HG02973 (cell line): ENCODE measurements around the gene GOPC.

Experiments used
- ATAC-seq: cut with Tn5 transposase; IDR thresholded peaks from one replicate; pipeline ENCODE4 v1.9.1; 2021; ENCODE audit warnings: moderate library complexity; ENCODE audit not compliant: unreplicated experiment

Gene GOPC

DNA sequence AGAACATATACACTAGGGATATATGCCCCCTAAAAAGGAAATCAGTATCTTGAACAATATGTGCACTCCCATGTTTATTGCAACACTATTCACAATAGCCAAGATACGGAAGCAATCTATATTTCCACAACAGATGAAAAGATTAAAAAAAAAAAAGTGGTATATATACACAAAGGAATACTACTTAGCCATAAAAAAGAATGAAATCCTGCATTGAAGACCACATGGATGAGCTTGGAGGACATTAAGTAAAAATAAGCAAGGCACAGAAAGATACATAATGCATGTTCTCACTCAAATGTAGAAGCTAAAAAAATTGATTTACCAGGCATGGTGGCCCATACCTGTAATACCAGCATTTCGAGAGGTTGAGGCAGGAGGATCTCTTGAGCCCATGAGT is 4.6 kb downstream of the GOPC start:
- ATAC-seq = no peak

DNA sequence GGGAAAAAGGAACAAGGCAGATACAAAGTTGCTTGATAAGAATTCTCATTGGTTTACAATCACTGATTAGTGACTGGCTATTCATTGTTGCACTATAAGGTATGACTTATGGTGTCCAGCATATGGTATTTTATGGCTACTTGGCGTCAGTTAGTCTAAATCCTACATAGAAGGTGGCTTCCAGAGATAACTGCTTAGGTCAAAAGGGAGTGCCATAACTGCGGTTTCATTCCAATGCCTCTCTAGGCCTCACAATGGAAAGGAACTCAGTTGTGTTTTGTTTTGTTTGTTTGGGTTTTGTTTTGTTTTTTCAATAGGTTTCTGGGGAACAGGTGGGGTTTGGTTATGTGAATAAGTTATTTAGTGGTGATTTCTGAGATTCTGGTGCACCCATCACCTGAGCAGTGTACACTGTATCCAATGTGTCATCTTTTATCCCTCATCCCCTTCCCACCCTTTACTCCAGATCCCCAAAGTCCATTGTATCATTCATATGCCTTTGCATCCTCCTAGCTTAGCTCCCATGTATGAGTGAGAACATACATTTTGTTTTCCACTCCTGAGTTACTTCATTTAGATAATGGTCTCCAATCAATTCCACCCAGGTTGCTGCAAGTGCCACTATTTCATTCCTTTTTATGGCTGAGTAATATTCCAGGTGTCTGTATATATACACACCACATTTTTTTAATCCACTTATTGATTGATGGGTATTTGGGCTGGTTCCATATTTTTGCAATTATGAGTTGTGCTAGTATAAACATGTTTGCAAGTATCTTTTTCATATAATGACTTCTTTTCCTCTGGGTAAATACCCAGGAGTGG is 7.0 kb downstream of the GOPC start:
- no peak for ATAC-seq

DNA sequence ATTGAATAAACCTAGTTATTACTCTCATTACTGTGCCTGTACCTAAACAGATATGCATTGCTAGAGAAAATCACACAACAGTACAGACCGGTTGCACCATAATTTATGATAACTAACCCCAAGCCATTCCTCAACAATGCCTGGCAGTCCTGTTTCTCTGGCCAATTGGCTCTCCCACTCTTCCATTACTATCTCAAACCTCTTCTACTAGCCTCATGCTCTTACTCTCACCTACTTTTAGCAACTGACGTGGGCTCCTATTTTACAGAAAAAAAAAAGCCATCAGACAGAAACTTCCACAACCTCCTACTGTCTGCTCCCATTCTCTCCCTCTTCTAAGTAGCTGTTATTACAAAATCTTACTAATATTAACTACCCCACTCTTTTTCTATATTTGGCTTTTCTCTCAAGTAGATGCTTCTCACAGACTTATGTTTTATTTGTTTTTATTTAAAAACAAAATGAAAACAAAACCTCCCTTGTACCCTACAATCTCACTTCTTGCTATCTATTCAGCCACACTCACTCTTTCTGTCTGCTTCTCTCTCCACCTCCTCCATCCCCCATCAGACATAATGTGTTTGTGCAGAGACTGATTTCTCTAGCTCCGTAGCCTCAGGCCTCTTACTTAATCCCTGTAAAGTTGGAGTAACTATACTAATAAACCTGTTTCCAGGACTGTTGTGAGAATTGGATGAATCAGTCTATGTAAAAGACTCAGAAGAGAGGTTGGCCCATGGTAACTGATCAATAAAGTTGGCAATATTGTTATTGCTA is 9.1 kb downstream of the GOPC start:
- no peak for ATAC-seq

DNA sequence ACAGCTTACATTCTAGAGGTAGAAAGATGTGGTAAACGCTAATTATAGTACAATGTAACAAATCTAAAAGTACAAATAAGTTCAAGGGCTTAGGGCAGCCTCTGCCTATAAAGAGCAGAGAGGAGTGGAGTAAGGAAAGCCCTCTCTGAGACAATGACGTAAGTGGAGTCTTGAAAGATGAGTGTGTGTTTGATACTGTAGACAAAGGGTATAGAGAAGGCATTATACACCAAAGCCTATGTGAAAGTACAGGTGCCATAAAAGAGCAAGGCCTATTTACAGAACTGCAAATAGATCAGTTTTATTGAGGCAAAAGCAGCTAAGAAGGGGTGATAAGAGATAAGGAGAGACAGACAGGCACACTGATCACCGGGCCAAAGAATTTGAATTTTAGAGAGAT is 10.9 kb downstream of the GOPC start:
- no peak for ATAC-seq

- ATAC-seq = no peak
Measured at GRCh38 chr6:117590447-117590846, 11.9 kb downstream of the GOPC start.

GRCh38 chr6:117585647-117586046 is 16.7 kb downstream of the GOPC start:
- no peak for ATAC-seq

- no peak for ATAC-seq
Measured at GRCh38 chr6:117574198-117574597, 28.1 kb downstream of the GOPC start.

DNA sequence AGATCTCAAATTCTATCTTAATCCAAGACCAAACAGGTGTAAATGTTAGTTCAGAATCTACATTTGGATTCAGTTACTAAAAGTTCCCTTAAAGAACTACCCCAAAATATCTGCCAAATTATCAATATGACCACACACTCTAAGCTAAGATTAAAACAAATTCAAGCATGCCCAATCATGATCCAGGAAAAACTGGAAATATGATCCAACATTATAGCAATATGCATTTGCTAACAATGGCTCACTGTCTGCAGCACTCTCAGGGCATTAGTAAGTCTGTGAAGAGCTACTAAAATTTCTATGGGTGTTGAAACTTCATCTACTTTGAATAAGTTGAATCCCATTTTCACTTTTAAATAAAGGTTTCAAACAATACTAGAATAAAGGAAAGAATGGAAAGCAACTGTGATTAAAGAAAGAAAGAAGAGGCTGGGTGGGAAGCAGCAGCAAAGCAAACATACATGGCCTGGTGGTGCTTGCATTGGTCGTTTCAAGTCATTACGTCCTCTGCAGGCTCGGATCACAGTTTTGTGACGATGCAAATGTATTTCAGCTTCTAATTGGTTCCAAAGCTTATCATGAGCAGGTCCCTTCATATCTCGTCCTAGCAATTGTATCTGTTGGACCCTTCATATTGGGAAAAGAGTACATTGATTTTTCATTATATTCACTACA is 29.2 kb downstream of the GOPC start:
- ATAC-seq = no peak

DNA sequence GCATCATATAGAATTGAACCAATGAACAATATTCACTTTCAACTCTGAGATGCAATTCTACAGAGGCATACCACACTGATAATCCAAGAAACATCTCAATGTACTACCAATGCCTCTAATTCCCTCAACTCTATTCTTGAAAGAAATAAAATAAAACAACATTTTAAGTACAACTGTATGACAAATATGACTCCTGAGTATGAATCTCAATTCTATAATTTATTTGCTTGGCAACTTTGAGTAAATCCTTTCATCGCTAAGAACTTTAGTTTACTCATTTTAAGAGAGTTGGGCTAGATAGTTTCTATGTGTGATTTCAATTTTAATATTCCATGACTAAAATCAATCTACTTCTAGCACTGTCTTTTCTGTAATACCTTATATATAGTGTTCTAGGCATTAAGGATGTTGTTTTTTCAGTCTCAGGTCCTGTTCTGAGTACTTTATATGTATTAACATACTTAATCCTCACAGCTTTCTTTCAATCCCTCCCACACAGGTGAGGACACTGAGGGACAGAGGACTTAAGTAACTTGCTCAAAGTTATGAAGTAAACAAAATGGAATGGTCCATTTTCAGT is 33.4 kb downstream of the GOPC start:
- no peak for ATAC-seq

- no peak for ATAC-seq
Measured at GRCh38 chr6:117568247-117568646, 34.1 kb downstream of the GOPC start.

GRCh38 chr6:117564681-117565080 is 37.6 kb downstream of the GOPC start:
- no peak for ATAC-seq

DNA sequence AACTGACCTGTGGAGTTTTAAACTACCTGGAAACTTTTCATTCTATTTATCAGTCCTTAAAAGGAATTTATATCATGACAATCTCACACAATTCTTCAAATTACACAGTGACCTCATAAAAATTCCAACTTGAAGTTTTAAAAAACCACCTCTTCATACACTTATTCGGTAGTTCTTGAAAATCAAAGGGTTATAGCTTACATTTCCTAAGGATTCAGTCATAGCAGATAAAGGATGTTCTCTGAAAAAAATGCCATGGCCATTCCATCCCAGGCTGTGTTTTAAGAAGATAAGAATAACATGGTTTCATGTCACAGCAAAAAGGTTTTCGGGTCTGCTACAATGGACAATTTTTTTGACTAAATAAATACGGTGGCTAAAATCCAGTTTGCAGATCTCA is 41.2 kb downstream of the GOPC start:
- no peak for ATAC-seq

DNA sequence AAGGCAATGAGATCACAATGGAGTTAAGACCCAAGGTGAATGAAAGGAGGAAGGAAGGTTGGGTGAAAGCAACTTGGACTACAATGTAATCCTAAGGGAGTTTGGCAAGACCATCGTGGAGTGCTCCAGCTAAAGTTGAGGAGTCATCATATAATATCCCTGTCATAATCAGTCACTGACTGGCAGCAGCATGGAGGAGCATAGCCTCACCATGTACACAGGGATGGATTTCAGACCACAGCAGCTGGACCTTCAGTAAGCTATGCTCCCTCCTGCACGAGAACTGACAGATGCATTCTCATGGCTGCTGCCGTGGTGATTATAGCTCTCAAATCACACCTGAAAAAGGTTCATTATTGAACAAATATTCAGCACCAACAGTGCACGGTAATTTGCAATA is 43.0 kb downstream of the GOPC start:
- no peak for ATAC-seq

DNA sequence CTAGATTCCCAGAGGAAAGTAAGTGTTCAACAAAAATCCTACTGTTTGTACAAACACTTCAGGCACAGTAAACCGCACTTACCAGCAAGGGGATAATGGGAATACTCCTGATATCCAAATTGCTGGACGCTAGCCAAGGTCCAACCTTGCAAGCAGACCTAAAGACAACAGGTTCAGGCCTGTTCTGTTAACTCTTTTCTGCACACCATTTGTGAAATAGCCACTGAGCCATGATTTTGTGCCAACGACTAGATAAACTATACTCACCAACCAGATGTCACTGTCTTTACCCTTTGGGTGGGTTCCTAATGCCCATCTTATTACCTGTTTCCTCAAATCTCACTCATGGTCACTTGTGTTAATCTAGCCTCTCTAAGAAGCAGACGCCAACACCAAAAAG is 43.5 kb downstream of the GOPC start:
- ATAC-seq = no peak

DNA sequence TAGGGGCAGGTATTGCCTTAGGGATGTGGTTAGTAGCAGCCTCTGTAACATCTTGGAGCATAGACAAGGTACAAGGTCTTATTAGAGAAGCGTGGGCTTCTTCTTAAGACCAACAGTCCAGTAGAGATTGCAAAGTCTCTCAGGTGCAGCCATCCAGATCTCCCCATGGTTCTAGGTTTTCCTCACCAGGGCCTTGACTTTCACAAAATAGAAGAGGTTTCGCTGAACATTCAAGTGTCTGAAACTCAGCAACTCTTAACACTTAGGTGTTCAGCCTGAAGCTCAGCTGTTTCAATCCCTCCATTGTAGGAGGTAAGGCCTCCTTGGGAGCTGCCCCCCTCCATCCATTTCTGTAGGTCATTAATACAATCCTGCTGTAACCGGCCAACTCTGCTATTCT is 44.4 kb downstream of the GOPC start:
- no peak for ATAC-seq

DNA sequence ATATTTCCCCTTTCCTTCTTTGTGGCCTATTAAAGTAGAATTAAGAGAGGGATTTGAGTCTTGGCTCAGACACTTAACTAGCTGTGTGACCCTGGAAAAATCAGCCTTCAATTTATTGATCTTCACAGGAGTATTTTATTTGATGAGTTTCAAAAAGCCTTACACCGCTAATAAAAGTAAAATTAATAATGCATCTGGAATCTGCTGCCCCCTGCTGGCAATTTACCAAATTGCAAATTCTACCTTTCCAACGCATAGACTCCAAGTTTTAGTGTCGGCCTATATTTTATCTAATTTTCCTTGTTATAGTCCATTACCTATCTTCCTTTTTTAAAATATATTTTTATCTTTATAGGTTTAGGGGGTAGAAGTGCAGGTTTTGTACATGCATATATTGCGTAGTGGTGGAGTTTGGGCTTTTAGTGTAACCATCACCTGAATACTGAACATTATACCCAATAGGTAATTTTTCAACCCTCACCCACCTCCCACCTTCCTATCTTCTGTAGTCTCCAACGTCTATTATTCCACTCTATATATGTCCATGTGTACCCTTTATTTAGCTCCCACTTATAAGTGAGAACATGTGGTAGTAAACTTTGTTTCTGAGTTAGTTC is 46.3 kb downstream of the GOPC start:
- ATAC-seq = no peak

DNA sequence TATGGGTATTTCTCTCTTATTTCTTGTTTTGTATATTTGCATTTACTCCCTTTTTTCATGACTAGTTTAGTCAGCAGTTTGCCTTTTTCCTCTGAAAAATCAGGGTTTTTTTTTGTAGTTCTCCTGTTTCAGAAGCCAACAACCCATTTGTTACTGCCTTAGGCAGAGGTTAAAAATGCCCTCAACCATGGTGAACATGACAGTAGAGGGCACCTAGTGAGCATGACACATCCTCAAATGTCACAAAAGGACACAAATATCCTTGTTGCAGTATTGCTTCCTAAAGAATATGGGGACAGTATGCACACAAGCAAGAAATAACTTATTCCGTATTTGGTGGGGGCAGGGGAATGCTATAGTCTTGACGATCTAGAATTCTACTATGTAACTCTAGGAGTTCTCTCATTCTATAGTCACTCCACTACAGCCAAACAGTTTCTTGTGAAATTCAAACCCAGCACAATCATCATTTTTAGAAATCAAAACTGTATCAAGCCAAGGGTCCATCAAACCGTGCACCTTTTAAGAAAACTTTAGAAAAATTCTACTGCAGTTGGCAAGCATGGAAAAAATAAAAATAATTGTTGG is 47.0 kb downstream of the GOPC start:
- ATAC-seq = no peak

DNA sequence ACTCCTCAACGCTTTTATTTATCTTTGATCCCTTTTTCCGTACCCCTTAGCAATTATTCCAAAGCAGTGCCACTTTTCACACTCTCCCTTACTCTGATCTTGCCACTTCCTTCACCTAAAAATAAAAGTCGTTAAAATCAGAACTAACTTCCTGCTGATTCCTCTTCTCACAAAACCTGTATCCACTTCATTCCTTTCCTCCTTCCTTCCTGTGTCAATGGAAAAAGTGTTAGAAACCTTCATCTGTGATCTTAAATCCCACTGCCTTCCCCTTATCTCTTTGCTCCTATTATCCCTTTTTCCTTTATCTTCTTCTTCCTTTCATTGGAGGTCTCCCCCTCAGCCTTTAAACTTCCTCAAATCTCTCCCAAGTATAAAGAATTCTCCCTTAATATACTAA is 49.2 kb downstream of the GOPC start:
- no peak for ATAC-seq

- ATAC-seq = no peak
Measured at GRCh38 chr6:117552618-117553017, 49.7 kb downstream of the GOPC start.

GRCh38 chr6:117550618-117551242 is 51.6 kb downstream of the GOPC start:
- ATAC-seq = no peak
